DMS153 treated with DMSO at 0.1 percent for 48 hours (cell line): ENCODE results near the gene ATXN7L1.
A peak's percentile ranks its signal among the peaks of the same experiment; 100 is the strongest.

ENCODE experiments used
- DNase-seq: peaks from one replicate; lab custom pipeline; 2025; ENCODE audit not compliant: unreplicated experiment; lab: John Stamatoyannopoulos, UW

Gene ATXN7L1

DNA sequence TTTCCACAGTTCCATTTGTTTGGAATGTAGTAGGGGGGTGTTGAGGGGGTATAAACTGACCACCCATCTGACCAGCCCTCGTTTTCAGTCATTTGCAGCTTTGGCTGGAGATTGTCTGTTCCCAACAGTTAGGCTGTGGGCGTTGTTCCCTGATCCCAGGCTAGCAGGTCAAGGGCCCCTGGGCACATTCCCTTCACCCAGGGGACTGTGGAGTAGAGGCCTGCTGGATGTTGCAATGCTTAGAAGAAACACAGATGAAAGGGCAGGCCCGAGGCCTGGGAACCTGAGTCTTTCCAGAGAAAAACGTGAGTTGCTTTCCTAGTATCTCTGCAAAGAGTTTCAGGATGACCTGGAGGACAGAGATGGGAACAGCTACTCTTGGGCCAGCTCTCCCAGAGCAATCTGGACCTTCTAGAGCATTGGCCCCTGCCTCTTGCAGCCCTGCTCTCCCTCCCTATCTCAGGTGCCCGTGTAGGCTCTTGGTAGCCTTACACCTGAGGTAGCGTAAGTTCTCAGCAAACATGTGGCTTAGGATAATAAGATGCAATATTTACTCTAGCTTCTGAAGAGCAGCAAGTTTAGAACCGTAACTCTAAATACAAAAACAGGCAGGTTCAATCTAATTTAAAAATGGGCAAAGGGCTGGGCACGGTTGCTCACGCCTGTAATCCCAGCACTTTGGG, 195.8 kb downstream of the ATXN7L1 start:
- no peak for DNase-seq

DNA sequence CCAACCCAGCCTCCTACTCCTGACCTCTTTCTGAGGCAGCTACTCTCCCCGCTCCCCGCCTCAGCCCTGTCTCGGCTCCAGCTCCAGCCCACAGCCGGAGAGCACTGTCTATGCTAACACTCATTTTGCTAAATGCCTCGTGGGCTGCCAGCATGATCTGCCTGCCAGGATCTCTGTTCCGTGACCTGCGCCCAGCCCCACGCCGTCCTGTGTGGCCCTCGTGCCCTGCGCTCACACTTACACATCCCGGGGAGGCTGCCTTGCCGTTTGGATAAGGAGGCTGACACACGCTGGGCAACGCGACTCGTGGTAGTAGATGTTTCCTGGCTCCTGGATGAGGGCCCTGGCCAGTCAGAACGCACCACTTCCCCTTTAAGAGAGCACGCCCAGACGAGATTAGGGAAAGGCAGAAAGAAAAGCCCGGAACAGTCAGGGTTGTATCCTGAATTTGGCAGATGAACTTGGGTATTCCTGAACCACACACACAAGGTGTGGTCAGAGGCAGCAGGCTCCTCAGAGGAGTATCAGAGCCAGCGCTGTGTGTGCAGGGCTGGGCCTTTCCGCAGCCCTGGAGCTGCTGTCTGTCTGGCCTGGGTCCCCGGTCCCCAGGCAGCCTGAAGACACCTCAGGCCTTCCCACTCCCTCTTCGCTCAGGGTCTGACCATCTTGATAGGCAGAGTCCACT, 197.4 kb downstream of the ATXN7L1 start:
- peak; percentile 68 for DNase-seq

DNA sequence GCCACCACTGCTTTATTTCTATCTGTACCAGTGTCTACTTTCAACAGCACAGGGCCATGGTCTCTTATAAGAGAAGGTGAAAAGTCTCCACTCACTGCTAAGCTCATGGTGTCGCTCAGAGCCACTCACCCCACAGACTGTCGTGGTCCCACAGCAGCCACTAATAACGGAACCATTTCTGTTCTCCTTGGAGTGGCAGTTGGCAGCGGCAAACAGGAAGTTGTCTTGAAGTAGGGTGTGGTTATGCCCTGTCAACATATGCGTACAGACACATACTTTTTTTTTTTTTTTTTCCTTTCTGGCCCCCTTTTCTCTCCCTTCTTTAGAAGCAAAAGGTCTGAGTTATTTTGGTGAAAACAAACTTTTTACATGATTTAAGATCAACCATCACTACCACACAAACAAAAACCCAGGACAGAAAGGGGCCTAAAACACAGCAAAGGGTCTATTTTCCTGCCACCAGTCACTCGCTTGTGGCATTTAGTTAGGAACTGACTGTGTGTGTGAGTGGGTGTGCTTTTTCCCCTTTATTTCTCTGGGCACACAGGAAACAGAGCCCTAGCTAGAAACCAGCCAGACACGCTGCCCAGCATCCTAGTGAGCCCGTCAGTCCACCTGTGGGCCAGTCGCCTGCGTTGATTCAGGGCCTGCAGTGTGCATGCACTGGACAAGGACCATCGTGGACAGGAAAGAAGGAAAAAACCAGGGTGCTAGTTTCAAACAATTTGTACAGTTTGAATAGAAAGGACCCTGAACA, 198.4 kb downstream of the ATXN7L1 start:
- DNase-seq = peak; percentile 40

DNA sequence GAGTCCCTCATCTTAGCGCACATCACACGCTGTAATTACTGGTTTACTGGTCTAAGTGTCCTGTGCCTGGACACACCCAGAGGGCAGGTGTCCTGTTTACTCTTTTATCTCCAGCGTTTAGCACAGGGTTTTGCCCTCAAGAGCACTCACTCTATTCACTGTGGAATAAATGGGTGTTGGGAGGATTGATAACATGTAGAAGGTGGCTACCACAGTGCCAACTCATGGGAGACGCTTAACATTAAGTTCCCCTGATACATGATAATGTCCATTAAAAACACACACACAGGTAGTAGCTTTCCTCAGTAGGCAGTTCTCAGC, 199.0 kb downstream of the ATXN7L1 start:
- peak; percentile 18 for DNase-seq

DNA sequence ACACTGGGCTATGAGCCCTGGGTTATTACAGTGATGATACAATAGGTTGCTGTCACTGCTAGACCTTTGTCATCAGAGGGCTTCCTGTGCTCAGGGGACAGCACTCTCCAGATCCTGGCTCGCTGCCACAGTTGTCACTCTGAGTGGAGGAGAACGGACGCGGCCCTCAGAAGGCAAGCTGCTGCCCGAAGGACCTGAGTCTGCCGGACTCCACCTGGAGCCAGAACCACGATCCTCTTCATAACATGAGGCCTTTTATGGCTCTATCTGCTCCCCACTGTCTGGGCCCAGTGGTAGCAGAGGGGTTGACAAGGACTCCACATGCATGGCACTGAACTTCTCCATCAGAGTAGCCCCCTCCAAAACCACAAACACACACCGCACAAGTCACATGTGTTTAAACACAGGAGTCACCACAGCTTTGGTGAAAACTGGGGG, 200.4 kb downstream of the ATXN7L1 start:
- peak; percentile 86 for DNase-seq

DNA sequence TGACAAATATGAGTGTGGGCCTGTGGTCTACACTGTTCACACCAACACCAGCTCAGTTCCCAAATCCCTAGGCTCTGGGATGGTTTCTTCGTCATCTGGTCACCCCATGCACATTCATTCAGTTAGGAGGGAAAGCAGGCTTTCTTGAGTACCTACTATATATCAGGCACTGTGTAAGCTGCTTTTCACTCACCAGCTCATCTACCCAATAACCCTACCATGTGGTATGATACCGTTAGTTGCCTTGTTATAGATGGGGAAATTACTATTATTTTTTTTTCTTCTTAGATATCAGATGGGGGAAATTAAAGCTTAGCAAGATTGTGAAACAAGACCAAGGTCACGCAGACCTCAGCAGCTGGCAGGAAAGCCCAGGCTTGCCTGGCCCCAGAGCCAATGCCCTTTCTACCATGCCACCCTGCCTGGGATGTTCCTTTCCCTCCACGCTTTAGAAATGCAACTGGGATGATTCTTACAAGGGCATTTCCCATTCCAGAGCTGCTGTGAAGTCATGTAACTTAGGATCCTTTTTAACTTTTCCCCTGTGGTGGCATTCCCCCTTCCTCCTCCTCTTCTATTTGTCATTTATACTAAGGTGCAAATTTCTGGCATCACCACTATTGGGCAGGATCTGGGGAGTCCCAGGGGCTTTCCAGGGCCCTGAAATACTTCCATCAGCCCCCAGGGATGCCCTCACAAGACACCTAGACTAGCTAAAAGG, 202.0 kb downstream of the ATXN7L1 start:
- no peak for DNase-seq

DNA sequence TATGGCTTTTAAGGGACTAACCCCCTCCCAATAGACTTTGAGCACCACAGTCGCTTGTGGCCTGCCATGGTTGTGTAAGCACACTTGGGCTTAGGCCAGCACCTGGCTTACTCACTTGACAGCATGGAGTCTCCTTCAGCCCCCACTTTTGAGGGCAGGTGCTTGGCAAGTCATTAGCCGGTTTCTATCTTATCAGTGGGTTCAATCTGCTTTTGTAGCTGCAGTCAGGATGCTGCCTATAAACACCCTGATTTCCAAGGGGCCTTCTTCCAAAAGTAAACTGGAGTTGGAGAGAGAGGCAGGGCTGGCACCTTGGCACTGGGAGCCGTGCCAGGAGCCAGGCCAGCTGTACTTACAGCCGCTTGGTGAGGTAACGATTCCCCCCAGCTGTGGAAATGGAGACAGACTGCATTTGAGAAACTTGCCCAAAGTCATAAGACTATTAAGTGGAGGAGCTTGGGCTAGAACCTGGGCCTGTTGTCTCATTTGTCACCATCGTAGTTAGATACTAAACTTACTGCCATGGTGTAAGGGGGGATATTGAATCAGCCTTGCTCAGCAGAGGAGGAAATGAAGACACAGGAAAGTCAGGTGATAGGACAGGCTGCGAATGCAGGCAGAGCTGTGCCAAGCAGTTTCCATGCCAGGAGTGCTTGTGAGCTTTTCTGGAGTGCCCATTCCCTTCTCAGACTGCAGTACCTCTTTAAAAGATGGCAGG, 202.9 kb downstream of the ATXN7L1 start:
- DNase-seq = peak; percentile 89

DNA sequence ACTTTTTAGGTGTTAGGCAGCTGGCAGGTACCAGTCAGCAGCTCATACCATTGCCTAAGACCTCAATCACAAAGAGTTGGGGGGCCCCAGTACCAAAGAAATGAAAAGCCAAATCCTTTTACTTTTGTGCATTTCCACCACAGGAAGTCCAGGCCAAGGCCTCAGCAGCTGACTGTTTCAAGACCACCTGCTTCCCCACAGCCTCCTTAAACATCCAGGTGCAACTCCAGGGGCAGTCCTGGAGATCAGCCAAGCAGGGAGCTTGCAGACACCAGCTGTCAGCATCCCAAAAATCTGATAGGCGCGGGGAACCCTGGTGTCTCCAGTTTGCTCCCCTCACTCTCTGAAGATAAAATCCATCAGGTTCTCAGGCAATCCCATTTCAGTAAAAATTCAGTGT, 203.6 kb downstream of the ATXN7L1 start:
- peak; percentile 56 for DNase-seq

DNA sequence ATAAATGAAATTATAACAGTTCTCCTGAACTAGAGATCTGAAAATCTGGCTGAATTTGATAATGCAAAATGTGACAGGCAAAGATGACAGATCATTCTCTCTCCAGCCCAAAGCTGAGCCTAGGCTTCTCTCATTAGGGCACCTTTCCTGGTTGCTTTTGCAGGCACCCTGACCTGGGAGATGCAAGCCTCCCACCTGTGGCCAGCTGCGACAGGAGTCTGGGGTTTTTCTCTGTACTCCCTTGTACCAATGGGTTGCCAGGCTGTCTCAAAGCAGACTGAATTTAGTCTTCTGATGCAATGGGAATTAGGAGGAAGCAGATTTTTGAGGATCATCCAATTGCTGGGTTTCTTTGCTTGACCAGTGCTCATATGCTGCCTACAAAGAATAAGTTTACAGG, 210.1 kb downstream of the ATXN7L1 start:
- DNase-seq = no peak

DNA sequence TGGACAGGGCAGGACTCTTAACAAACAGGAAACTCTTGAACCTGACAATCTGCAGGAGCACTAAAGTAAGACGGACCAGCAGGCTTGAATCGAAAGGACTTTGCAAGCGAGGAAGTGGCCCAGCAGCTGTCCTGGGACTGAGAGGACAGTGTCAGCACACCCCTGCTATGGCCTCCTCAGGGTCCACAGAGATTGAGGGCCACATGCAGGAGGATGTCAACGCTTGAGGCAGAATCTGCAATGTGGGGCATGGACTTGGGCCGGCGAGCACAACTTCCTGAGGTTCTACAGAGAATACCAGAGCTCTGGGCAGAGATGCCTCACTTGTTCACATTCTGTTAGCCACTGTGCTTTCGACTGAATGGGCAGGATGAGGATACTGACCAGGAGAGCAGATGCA, 210.7 kb downstream of the ATXN7L1 start:
- no peak for DNase-seq

DNA sequence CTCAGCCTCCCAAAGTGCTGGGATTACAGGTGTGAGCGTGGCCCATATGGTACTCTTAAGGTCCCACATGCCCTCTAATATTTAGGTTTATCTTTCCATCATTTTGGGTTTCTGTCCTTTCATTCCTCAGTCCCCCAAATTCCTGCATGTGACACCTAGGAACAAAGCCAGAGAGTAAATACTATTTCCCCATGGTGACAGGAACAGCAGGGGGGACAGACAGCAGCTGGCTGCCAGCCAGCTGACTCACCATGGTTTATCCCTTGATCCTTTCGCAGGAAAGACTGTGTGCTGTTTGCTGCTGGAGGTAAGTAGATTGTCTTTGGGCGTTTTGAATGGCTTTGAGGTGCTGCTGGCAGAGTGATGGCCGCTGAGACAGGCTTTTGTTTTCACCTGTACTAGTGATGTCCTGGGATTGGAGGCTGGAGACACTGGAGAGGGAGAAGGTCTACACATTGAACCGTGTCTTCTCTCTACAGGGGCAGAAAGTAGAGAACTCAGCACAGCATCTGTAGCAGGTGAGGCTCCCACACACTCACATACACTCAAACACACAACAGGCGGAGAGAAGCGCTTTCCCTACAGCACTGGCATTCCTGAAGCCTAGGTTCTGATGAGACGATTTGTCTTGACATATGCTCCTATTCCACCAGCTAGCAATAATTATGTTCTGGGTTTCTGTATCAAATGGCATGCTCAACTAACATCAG, 211.4 kb downstream of the ATXN7L1 start:
- peak; percentile 88 for DNase-seq

DNA sequence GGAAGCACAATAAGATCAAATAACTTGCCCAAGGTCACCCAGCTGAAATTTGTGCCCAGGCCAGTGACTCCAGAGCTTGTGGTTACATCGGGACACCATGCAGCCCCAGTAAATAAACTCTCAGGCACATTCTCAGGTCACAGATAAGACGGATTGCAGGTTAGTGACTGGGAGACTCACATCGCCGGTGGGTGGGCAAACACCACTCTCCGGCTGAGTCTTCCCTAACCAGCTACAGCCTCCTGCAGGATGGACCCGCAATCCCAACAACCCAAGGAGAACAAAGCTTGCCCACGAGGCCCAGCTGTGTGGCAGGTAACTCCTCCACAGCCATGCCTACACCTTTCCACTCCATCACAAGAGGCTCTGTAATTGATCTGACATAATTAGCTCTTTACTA, 213.4 kb downstream of the ATXN7L1 start:
- DNase-seq = no peak

DNA sequence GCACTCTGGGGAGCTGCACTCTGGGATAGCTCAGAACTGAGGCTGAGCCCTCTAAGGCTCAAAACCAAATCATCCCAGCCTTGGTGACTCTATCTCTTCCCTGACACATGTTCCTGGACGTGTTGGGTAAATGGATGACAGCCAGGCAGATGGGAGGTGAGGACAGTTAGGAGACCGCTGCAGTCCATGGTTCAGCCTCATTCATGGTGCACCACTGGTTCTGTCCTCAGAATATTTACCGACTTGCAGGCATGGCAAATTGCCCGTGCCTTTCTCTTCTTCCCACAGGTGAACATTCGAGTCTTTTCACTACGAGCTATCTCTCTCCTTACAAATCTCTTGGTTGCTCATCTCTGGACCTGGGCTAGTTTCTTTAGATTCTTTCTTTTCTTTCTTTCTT, 214.8 kb downstream of the ATXN7L1 start:
- DNase-seq = no peak

DNA sequence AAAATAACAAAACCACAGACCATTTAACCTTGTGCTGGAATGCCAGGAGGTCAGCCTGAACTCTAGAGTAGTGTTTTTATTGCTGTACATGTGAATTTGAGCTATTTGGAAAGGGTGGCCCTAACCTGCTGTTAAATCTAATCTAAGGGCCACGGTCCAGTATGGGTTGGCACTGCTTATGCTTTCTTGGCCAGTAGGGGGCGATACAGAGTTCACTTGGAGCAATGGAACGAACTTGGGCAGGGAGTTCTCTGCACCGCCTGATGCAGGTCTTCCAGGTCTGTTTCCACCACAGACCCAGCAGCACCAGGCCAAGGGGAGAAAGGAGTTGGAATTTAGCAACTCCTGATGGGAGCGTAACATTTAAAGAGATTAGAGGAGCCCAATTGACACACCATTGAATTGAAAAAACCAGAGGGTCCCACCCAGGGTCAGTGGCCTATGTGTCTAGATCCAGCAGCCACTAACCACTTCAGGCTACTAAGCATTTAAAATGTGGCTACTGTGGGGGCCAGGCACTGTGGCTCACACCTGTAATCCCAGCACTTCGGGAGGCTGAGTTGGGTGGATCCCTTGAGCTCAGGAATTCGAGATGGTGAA, 219.4 kb downstream of the ATXN7L1 start:
- peak; percentile 21 for DNase-seq

DNA sequence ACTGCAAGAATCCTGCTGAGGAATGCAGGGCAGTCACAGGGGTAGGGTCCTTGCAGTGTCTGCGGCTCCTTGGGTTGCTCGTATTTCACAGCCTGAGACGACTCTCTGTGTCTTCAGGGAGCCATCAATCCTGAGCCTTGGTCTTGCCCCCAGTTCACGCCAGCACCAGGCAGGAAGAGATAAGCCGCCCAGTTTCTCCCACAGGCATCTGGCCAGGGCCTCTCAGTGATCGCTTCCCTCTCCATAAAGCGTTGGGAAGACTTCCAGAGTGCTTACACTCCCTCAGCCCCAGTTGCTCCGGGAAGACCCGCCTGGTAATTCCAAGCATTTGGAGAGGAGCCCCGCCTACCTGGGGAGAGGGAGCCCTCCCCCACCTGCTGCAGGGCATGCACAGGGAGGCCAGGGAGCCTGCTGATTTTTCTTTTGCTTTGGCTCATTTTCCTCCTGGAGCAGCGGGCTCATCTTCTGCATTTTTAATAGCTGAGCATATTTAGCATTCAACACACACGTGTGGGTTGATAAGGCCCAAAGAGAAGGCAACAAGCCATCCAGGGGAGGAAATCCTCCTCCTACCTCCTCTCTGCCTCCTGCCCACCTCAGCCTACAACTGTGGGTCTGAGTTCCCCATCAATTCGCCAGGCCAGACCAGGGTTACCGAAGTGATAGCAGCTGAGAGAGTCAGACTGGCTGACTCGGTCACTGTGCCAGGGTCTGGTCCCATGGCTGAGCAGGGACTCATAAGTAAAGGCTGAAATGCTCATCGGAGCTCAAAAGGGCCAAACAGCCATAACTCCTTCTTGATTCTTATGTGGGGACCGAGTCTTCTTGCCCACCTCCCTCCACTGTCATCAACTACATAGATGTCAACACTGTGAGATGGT, 220.7 kb downstream of the ATXN7L1 start:
- no peak for DNase-seq

DNA sequence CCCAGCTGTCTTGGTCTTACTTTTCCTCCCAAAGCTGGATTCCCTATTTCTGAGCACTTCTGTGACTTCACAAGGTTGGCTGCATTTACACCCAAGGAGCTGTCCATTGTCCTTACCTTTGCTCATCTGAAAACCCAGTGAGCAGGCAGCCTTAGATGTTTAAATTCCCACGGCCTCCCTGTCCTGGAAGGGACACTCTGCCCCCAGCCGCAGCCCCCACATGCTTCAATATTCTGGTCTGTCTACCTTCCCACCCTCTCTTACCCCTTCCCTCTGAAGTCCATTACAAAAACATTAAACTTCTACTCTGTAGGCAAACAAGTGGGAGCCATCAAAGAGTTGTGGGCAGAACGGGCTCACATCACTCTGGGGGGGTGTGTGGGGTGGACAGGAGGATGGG, 221.3 kb downstream of the ATXN7L1 start:
- DNase-seq = no peak

DNA sequence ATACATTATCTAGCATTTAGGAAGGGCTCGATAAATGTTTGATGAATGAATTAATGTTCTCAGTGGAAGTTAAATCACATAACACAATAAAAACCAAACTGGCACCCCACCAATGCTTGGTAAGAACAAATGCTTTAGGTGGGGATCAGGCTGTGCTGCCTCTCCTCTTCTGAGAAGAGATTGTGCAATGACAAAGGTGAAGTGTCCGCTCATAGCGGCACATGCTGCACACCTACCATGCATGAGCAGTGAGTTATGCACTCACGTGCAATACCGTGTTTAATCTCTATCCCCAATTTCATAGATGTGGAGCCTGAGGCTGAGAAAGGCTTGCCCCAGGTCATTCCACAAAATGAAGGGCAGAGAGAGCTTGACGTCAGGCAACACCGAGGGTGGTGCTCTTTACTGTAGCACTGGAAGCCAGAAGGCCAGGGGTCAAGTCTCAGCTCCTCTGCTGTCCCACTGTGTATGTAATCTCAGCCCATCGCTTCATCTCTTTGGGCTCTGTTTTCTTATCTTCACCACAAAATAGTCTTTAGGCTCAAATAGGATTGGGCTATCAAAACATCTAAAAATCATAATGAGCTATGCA, 222.2 kb downstream of the ATXN7L1 start:
- DNase-seq = no peak

DNA sequence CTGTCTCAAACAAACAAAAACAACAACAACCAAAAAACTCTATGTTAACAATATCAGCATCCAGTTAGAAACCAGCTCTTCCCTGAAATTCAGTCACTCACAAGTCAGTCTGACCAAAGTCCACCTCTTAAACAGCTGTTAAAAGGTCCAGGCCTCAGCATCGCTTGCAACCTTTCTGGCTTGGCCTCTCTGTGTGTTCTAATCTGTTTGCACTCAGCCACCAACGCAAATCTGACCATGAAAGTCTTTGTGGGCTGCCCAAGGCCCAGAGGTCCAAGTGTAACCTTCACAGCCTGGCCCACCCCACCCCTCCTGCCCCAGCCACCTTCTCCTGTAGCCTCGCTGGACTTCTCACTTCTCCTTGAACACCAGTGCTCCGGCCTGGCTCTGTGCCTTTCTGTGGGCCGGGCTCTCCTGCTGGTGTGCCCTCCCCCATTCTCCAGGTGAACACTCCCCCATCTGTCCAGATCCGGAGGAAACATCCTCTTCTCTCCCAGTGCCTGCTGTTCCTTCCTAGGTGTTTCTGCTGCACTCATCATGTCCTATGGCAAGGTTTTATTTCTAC, 222.9 kb downstream of the ATXN7L1 start:
- DNase-seq = no peak
